Ishikawa (cell line): ENCODE measurements around the gene GGT6.

Experiments used
- CEBPB ChIP-seq: IDR thresholded peaks from 2 replicates; pipeline ENCODE4 v1.6.1; 2012
- CREB1 ChIP-seq: IDR thresholded peaks from 2 replicates; pipeline ENCODE4 v1.6.1; 2012; ENCODE audit warnings: low read depth
- EGR1 ChIP-seq: IDR thresholded peaks from 2 replicates; pipeline ENCODE4 v1.6.1; 2012
- EP300 ChIP-seq: IDR thresholded peaks from 2 replicates; pipeline ENCODE4 v1.6.1; 2012; ENCODE audit warnings: borderline replicate concordance
- RAD21 ChIP-seq: IDR thresholded peaks from 2 replicates; pipeline ENCODE4 v1.6.1; 2012; ENCODE audit warnings: low read depth
- TAF1 ChIP-seq: IDR thresholded peaks from 2 replicates; pipeline ENCODE4 v1.6.1; 2012; ENCODE audit warnings: low read depth, mild to moderate bottlenecking
- TCF12 ChIP-seq: IDR thresholded peaks from 2 replicates; pipeline ENCODE4 v1.6.1; 2012; ENCODE audit warnings: low read depth
- YY1 ChIP-seq: IDR thresholded peaks from 2 replicates; pipeline ENCODE4 v1.6.1; 2012; ENCODE audit warnings: low read depth
- ZBTB7A ChIP-seq: IDR thresholded peaks from 2 replicates; pipeline ENCODE4 v1.6.1; 2012; ENCODE audit warnings: low read depth
- TF ChIP-seq, protein P1 (sequence below): IDR thresholded peaks from 2 replicates; pipeline ENCODE4 v1.6.1; 2012
- TF ChIP-seq, protein P2 (sequence below): IDR thresholded peaks from 2 replicates; pipeline ENCODE4 v1.6.1; 2012; ENCODE audit warnings: low read depth, mild to moderate bottlenecking
- TF ChIP-seq, protein P3 (sequence below): IDR thresholded peaks from 2 replicates; pipeline ENCODE4 v1.6.1; 2012

DNA sequence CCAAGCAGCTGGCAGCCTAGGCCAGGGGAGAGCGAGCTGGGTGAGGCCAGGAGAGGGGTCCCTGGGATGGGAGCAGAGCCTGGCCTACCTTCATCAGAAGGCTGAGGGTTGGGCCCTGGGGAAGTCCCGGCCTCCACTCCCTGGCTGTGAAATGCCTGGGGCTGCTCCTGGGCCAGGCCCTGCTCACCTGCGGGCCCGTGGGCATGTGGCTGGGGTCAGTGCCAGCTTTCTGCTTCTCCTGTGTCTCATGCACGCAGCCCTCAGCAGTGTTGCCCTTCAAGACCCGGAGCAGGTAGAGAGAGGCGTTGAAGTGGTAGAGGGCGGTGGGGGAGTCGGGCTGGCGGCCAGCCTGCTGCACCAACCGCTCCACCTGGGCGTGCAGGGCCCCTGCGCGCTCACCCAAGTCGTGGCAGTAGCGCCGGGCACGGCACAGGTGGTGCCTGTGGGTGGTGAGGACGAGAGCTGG, 17.6 kb downstream of the GGT6 start:
- TF ChIP-seq, protein P1, sequence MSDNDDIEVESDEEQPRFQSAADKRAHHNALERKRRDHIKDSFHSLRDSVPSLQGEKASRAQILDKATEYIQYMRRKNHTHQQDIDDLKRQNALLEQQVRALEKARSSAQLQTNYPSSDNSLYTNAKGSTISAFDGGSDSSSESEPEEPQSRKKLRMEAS: no peak
- TF ChIP-seq CREB1 (no peak), YY1 (no peak), EGR1 (no peak), TCF12 (no peak), RAD21 (no peak), CEBPB (no peak), TAF1 (no peak), EP300 (no peak), ZBTB7A (no peak)
- TF ChIP-seq, protein P2, sequence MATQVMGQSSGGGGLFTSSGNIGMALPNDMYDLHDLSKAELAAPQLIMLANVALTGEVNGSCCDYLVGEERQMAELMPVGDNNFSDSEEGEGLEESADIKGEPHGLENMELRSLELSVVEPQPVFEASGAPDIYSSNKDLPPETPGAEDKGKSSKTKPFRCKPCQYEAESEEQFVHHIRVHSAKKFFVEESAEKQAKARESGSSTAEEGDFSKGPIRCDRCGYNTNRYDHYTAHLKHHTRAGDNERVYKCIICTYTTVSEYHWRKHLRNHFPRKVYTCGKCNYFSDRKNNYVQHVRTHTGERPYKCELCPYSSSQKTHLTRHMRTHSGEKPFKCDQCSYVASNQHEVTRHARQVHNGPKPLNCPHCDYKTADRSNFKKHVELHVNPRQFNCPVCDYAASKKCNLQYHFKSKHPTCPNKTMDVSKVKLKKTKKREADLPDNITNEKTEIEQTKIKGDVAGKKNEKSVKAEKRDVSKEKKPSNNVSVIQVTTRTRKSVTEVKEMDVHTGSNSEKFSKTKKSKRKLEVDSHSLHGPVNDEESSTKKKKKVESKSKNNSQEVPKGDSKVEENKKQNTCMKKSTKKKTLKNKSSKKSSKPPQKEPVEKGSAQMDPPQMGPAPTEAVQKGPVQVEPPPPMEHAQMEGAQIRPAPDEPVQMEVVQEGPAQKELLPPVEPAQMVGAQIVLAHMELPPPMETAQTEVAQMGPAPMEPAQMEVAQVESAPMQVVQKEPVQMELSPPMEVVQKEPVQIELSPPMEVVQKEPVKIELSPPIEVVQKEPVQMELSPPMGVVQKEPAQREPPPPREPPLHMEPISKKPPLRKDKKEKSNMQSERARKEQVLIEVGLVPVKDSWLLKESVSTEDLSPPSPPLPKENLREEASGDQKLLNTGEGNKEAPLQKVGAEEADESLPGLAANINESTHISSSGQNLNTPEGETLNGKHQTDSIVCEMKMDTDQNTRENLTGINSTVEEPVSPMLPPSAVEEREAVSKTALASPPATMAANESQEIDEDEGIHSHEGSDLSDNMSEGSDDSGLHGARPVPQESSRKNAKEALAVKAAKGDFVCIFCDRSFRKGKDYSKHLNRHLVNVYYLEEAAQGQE: no peak
- TF ChIP-seq, protein P3, sequence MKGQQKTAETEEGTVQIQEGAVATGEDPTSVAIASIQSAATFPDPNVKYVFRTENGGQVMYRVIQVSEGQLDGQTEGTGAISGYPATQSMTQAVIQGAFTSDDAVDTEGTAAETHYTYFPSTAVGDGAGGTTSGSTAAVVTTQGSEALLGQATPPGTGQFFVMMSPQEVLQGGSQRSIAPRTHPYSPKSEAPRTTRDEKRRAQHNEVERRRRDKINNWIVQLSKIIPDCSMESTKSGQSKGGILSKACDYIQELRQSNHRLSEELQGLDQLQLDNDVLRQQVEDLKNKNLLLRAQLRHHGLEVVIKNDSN: no peak
